ENCODE data around the gene NDNF. TPM values are rescaled to one million over a fixed set of nuclear protein-coding genes. Genes with fewer than 3 reads are reported as not detected.

Gene NDNF
- total RNA-seq, 3 donors from 2014 or later: 9.0 to 11.8 (median 10.3) TPM

GRCh38 chr4:120991885-120992284, 80.5 kb downstream of the NDNF start:
- H3K36me3 ChIP-seq (ENCODE audit: low read depth): no peaks in the 10 kb centered on the region

GRCh38 chr4:120990246-120990645, 82.1 kb downstream of the NDNF start:
- ATAC-seq: no peak
- intact Hi-C loops (cut with DNase I, micrococcal nuclease): no loop called here

More at GRCh38 chr4:120991885-120992284, 80.5 kb downstream of the NDNF start:
- no peaks in the 10 kb centered on the region for H3K4me1 ChIP-seq (ENCODE audit: low read depth)
- no peaks in the 10 kb centered on the region for H3K9me3 ChIP-seq
- ATAC-seq: no peak
- no peak for TF ChIP-seq CTCF (IDR thresholded peaks at IDR 0.05)
- DNase-seq: no peak
- intact Hi-C loops (cut with DNase I, micrococcal nuclease): no loop called here
- no peak overlapping the region for H3K4me3 ChIP-seq

More at GRCh38 chr4:120990246-120990645, 82.1 kb downstream of the NDNF start:
- Histone ChIP-seq H3K36me3 (ENCODE audit: low read depth) (no peaks in the 10 kb centered on the region), H3K4me3 (no peak overlapping the region), H3K9me3 (no peaks in the 10 kb centered on the region), H3K4me1 (ENCODE audit: low read depth) (no peaks in the 10 kb centered on the region)
- DNase-seq: no peak
- TF ChIP-seq CTCF (IDR thresholded peaks at IDR 0.05): no peak

Other genes with a start within 250 kb of the NDNF start
- 10 to 100 TPM in 2 of 3 donors, 1 to 10 TPM in 1; 8.7 to 12.2 (median 10.2) TPM for gene PRDM5, start 149.8 kb downstream of the NDNF start, total RNA-seq
- gene TNIP3, start 91.8 kb upstream of the NDNF start, total RNA-seq: 1 to 10 TPM in 2 of 3 donors, under 1 TPM in 1; 0.38 to 2.0 (median 1.1) TPM